ENCODE data around the gene TMEM141.

DNA sequence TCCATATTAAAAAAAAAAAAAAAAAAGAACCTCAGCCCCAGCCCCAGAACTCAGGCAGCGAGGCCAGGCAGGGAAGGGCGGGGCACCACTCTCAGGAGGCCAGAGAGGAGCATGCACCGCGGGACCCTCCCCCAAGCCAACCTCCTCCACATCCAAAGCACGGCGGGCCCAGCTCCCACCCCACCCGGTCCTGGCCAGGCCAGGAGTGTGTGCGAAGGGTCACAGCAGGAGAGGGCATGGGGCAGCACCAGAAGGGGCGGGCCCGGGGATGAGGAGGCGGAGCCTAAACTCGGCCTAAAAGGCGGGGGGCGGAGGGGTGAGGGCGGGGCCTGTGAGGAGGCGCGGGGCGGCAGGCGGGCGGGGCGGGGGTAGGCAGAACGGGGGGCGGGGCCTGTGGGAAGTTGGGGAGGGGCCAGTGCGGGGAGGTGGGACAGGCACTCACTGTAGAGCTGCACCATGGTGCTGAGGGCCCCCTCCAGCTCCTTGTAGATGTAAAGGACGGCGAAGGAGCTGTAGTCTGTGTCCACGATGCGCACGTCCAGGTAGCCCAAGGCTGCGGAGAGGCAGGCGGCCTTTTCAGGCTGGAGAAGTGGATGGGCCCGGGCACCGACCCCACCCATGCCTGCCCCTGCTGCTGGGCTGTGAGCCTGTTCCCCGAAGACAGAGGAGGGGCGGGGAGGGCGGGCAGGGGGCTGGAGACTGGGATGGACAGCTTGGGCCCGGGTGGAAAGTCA is 28.1 kb upstream of the TMEM141 start:
- no peak for TF ChIP-seq EZH2 (IDR thresholded peaks at IDR 0.05; ENCODE audit: low read length)
- TF ChIP-seq, protein P1, sequence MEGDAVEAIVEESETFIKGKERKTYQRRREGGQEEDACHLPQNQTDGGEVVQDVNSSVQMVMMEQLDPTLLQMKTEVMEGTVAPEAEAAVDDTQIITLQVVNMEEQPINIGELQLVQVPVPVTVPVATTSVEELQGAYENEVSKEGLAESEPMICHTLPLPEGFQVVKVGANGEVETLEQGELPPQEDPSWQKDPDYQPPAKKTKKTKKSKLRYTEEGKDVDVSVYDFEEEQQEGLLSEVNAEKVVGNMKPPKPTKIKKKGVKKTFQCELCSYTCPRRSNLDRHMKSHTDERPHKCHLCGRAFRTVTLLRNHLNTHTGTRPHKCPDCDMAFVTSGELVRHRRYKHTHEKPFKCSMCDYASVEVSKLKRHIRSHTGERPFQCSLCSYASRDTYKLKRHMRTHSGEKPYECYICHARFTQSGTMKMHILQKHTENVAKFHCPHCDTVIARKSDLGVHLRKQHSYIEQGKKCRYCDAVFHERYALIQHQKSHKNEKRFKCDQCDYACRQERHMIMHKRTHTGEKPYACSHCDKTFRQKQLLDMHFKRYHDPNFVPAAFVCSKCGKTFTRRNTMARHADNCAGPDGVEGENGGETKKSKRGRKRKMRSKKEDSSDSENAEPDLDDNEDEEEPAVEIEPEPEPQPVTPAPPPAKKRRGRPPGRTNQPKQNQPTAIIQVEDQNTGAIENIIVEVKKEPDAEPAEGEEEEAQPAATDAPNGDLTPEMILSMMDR (optimal IDR thresholded peaks at IDR 0.05 in 1 of 3, IDR thresholded peaks at IDR 0.05 in 1 of 3, conservative IDR thresholded peaks at IDR 0.05 in 1 of 3; ENCODE audit: extremely low read depth in 1 of 3, insufficient read depth in 2 of 3, low read length in 3 of 3), result no peak
